Adrenal gland (tissue), 5 donors: Measurements from ENCODE around the gene SP100.

Experiments used
- CTCF ChIP-seq, 6 experiments: fragments of 450-650 bp in 4 of 6; fragments of 200-600 bp in 2 of 6; sonication (generic) in 1 of 6; IDR thresholded peaks; 1 replicate in 5 of 6; 2 replicates in 1 of 6; pipeline versions ENCODE4 v1.5.1 to v1.8.0; 2016 to 2021; ENCODE audit warnings: antibody characterized with exemption in 6 of 6, mild to moderate bottlenecking in 2 of 6, moderate library complexity in 1 of 6
- POLR2A ChIP-seq, 2 donors: fragments of 450-650 bp; IDR thresholded peaks; one replicate each; pipeline ENCODE4 v1.6.1; 2017; ENCODE audit warnings: antibody characterized with exemption in 2 of 2, mild to moderate bottlenecking in 2 of 2, moderate library complexity in 1 of 2
- donor health status: DM: no; HTN: no; CAD: no.

DNA sequence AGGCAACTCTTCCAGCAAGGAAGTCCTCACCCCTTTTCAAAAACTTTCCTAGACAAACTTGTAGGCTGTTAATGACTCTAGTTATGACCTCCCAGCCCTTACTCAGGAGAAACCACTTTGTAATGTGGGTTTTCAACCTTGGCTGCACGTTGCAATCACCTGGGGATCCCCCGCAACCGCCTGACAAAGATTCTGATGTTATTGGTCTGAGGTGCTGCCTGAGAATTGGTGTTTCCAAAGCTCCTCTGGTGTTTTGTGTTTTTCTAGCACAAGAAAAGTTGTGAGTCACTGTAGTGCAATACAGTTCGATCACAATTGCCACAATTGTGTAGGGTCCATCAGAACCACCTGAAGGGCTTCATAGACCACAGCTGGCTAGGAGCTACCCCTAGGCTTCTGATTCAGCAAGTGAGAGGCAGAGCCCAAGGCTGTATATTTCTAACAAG, 121.6 kb downstream of the SP100 start:
- no peak for TF ChIP-seq CTCF (IDR thresholded peaks at IDR 0.05)
- TF ChIP-seq POLR2A (IDR thresholded peaks at IDR 0.05) = no peak
